GM18858 (cell line): ENCODE data around the gene AP3S1.

Experiments used
- ATAC-seq: cut with Tn5 transposase; IDR thresholded peaks from one replicate; pipeline ENCODE4 v1.9.1; 2021; ENCODE audit not compliant: unreplicated experiment

The AP3S1 gene

GRCh38 chr5:115936031-115936430 lies 94.3 kb downstream of the AP3S1 start:
- no peak for ATAC-seq

- ATAC-seq: no peak
Measured at GRCh38 chr5:115939059-115939458, 97.3 kb downstream of the AP3S1 start.

GRCh38 chr5:115940080-115940810 lies 98.5 kb downstream of the AP3S1 start:
- ATAC-seq: no peak

GRCh38 chr5:115941051-115941675 lies 99.4 kb downstream of the AP3S1 start:
- no peak for ATAC-seq

GRCh38 chr5:115944501-115944900 lies 102.8 kb downstream of the AP3S1 start:
- no peak for ATAC-seq

- no peak for ATAC-seq
Measured at GRCh38 chr5:115946655-115947054, 104.9 kb downstream of the AP3S1 start.

GRCh38 chr5:115947260-115947659 lies 105.5 kb downstream of the AP3S1 start:
- no peak for ATAC-seq

GRCh38 chr5:115948091-115948534 lies 106.4 kb downstream of the AP3S1 start:
- ATAC-seq: no peak

- ATAC-seq: no peak
Measured at GRCh38 chr5:115949096-115949495, 107.4 kb downstream of the AP3S1 start.

- no peak for ATAC-seq
Measured at GRCh38 chr5:115952588-115952987, 110.9 kb downstream of the AP3S1 start.

- ATAC-seq: no peak
Measured at GRCh38 chr5:115954144-115954543, 112.4 kb downstream of the AP3S1 start.

- no peak for ATAC-seq
Measured at GRCh38 chr5:115956957-115957356, 115.2 kb downstream of the AP3S1 start.

GRCh38 chr5:115961381-115962238 lies 119.9 kb downstream of the AP3S1 start:
- no peak for ATAC-seq

GRCh38 chr5:115962239-115962564 lies 120.5 kb downstream of the AP3S1 start, which contains the start of gene LVRN:
Gene LVRN (plus strand): TSS chr5:115962475. CDS start chr5:115962618, 143 bp downstream.
- no peak for ATAC-seq

GRCh38 chr5:115962565-115963402 lies 121.0 kb downstream of the AP3S1 start:
- ATAC-seq: no peak

GRCh38 chr5:115963566-115963965 lies 121.8 kb downstream of the AP3S1 start:
- ATAC-seq: no peak
